A549 (cell line): ENCODE measurements around the gene OCA2. TPM values are rescaled to one million over a fixed set of nuclear protein-coding genes. Genes with fewer than 3 reads are reported as not detected.

Experiments used
- ATAC-seq, 2 experiments: fragments of 200-7000 bp in 1 of 2; fragments of >200 bp in 1 of 2; cut with Nextera tagmentation in 1 of 2; cut with Tn5 transposase in 1 of 2; 3 replicates each; pipeline versions ENCODE4 v1.8.0 to v1.9.1; 2018 to 2020; ENCODE audit warnings: mild to moderate bottlenecking in 1 of 2, moderate library complexity in 1 of 2
- CTCF ChIA-PET: fragments of 300-600 bp; sonication (Branson Sonifier 250); formaldehyde crosslinking; extraction: SDS; loops from one replicate; lab custom pipeline; 2021; ENCODE audit warnings: antibody characterized with exemption, inconsistent platforms; lab: Yijun Ruan, JAX
- POLR2A ChIA-PET: fragments of 350-600 bp; formaldehyde crosslinking; extraction: SDS; loops from one replicate; lab custom pipeline; 2021; ENCODE audit warnings: antibody characterized with exemption, inconsistent platforms; lab: Yijun Ruan, JAX
- DNase-seq, 2 experiments: peaks; one replicate each; pipeline versions ENCODE4 v3.0.0 to v3.0.0-alpha.2; 2011 to 2016; ENCODE audit warnings: low read depth in 1 of 2, low spot score in 1 of 2
- FAIRE-seq: peaks from 2 replicates; lab custom pipeline; 2011; peaks lifted over from hg19 to GRCh38; lab: Jason Lieb, UNC
- H3K27ac ChIP-seq, 2 experiments: fragments of >200 bp; sonication (Bioruptor Twin); formaldehyde crosslinking; 3 replicates each; pipeline ENCODE4 v1.5.1; 2016 to 2017
- H3K4me1 ChIP-seq: fragments of >200 bp; sonication (Bioruptor Twin); formaldehyde crosslinking; 3 replicates; pipeline ENCODE4 v1.6.1; 2016
- H3K4me2 ChIP-seq: fragments of >200 bp; sonication (Bioruptor Twin); formaldehyde crosslinking; 3 replicates; pipeline ENCODE4 v1.6.1; 2016
- H3K4me3 ChIP-seq: fragments of >200 bp; sonication (Bioruptor Twin); formaldehyde crosslinking; 3 replicates; pipeline ENCODE4 v1.5.1; 2016
- H3K9me3 ChIP-seq: fragments of >200 bp; sonication (Bioruptor Twin); formaldehyde crosslinking; 3 replicates; pipeline ENCODE4 v1.6.1; 2016
- ATOH8 ChIP-seq: fragments of 250-450 bp; sonication (Bioruptor Pico); IDR thresholded peaks from 2 replicates; pipeline ENCODE4 v1.5.0; 2020; ENCODE audit warnings: low read depth, mild to moderate bottlenecking, moderate library complexity
- CEBPB ChIP-seq, 2 experiments: fragments of >200 bp in 1 of 2; sonication (Bioruptor Twin) in 1 of 2; formaldehyde crosslinking in 1 of 2; IDR thresholded peaks; 2 replicates each; pipeline ENCODE4 v1.6.1; 2012 to 2016
- EHMT2 ChIP-seq: fragments of 200-600 bp; sonication (generic); IDR thresholded peaks from 2 replicates; pipeline ENCODE4 v1.6.1; 2016; ENCODE audit warnings: antibody characterized with exemption, low read depth, mild to moderate bottlenecking, moderate library complexity
- ESRRA ChIP-seq: fragments of 150-350 bp; IDR thresholded peaks from 2 replicates; pipeline ENCODE4 v1.6.1; 2014; ENCODE audit warnings: mild to moderate bottlenecking, low read length, borderline replicate concordance
- FOSL2 ChIP-seq, 2 experiments: fragments of 450-650 bp in 1 of 2; fragments of >200 bp in 1 of 2; sonication (Bioruptor Twin) in 1 of 2; formaldehyde crosslinking; IDR thresholded peaks; 2 replicates each; pipeline versions ENCODE4 v1.5.0 to v1.6.1; 2016 to 2020; ENCODE audit warnings: mild to moderate bottlenecking in 1 of 2, moderate library complexity in 1 of 2
- HDAC2 ChIP-seq: fragments of 200-600 bp; sonication (generic); IDR thresholded peaks from 2 replicates; pipeline ENCODE4 v1.6.1; 2016
- HES2 ChIP-seq: fragments of >200 bp; sonication (Bioruptor Twin); formaldehyde crosslinking; IDR thresholded peaks from 2 replicates; pipeline ENCODE4 v1.6.1; 2016
- HOXB13 ChIP-seq: fragments of 250-450 bp; sonication (Bioruptor Pico); IDR thresholded peaks from 2 replicates; pipeline ENCODE4 v1.5.0; 2020; ENCODE audit warnings: low read depth, mild to moderate bottlenecking, moderate library complexity
- HOXB5 ChIP-seq: fragments of 250-450 bp; sonication (Bioruptor Pico); IDR thresholded peaks from 2 replicates; pipeline ENCODE4 v1.5.0; 2020; ENCODE audit warnings: mild to moderate bottlenecking, moderate library complexity
- JUN ChIP-seq, 2 experiments: fragments of >200 bp; sonication (Bioruptor Twin); formaldehyde crosslinking; IDR thresholded peaks; 2 replicates in 1 of 2; 3 replicates in 1 of 2; pipeline ENCODE4 v1.6.1; 2016 to 2017
- KDM5A ChIP-seq: fragments of 200-600 bp; sonication (generic); IDR thresholded peaks from 2 replicates; pipeline ENCODE4 v1.6.1; 2016; ENCODE audit warnings: antibody characterized with exemption, mild to moderate bottlenecking
- MYC ChIP-seq: IDR thresholded peaks from 2 replicates; pipeline ENCODE4 v1.6.1; 2012; ENCODE audit warnings: mild to moderate bottlenecking, inconsistent platforms, low read length, improper control_type of control experiment, borderline replicate concordance
- NFE2L2 ChIP-seq: fragments of 150-350 bp; conservative IDR thresholded peaks from 2 replicates; pipeline ENCODE4 v1.6.1; 2014; ENCODE audit warnings: low read length
- POLR2AphosphoS2 ChIP-seq: conservative IDR thresholded peaks from 2 replicates; pipeline ENCODE4 v1.6.1; 2012; ENCODE audit warnings: low read length, improper control_type of control experiment, inconsistent platforms
- RAD21 ChIP-seq, 2 experiments: fragments of >200 bp in 1 of 2; sonication (Bioruptor Twin) in 1 of 2; formaldehyde crosslinking in 1 of 2; IDR thresholded peaks in 1 of 2; conservative IDR thresholded peaks in 1 of 2; 2 replicates in 1 of 2; 3 replicates in 1 of 2; pipeline ENCODE4 v1.6.1; 2012 to 2018; ENCODE audit warnings: inconsistent platforms in 1 of 2
- RNF2 ChIP-seq: fragments of 200-600 bp; sonication (generic); IDR thresholded peaks from 2 replicates; pipeline ENCODE4 v1.6.1; 2016; ENCODE audit warnings: low read depth, mild to moderate bottlenecking, antibody characterized with exemption, moderate library complexity, borderline replicate concordance
- SREBF2 ChIP-seq: fragments of 450-650 bp; IDR thresholded peaks from 2 replicates; pipeline ENCODE4 v1.6.1; 2014; ENCODE audit warnings: mild to moderate bottlenecking, moderate library complexity
- TFCP2L1 ChIP-seq: fragments of 250-450 bp; sonication (Bioruptor Pico); IDR thresholded peaks from 2 replicates; pipeline ENCODE4 v1.5.0; 2021; ENCODE audit warnings: mild to moderate bottlenecking
- ZNF302 ChIP-seq: fragments of 250-450 bp; sonication (Bioruptor Pico); IDR thresholded peaks from 2 replicates; pipeline ENCODE4 v1.9.0; 2021; ENCODE audit warnings: inconsistent platforms, mild to moderate bottlenecking, moderate library complexity
- ZSCAN20 ChIP-seq: fragments of 250-450 bp; sonication (Bioruptor Pico); IDR thresholded peaks from 2 replicates; pipeline ENCODE4 v1.8.0; 2022; ENCODE audit warnings: mild to moderate bottlenecking, moderate library complexity
- WGBS: methylation state at CpG from one replicate; pipeline ENCODE4 v1.1.6; 2017; ENCODE audit errors: missing lambda C conversion rate; 5-methylcytosine and 5-hydroxymethylcytosine counted together
- polyA plus RNA-seq, 4 experiments: library from polyadenylated mRNA; depleted of rRNA in 3 of 4; stranded (reverse); fragments of >200 nt; fragmentation: RNase III in 1 of 4; extraction: RNeasy Plus Mini Kit Qiagen cat#74134 plus additional on column Dnase treatment in 1 of 4; gene quantifications; 2 replicates in 3 of 4; 3 replicates in 1 of 4; pipeline ENCODE4 v1.2.3, GENCODE V29; 2011 to 2017
- TF ChIP-seq, protein P1 (sequence below): fragments of >200 bp; sonication (Bioruptor Twin); formaldehyde crosslinking; IDR thresholded peaks from 3 replicates; pipeline ENCODE4 v1.5.1; 2016
- TF ChIP-seq, protein P2 (sequence below): fragments of 250-450 bp; sonication (Bioruptor Pico); IDR thresholded peaks from 2 replicates; pipeline ENCODE4 v1.5.0; 2021; ENCODE audit warnings: mild to moderate bottlenecking, moderate library complexity, borderline replicate concordance

The OCA2 gene
- polyA plus RNA-seq, 2 of the 4 experiments (the other 2 are of a cell fraction) = 0.17 to 0.25 TPM

DNA sequence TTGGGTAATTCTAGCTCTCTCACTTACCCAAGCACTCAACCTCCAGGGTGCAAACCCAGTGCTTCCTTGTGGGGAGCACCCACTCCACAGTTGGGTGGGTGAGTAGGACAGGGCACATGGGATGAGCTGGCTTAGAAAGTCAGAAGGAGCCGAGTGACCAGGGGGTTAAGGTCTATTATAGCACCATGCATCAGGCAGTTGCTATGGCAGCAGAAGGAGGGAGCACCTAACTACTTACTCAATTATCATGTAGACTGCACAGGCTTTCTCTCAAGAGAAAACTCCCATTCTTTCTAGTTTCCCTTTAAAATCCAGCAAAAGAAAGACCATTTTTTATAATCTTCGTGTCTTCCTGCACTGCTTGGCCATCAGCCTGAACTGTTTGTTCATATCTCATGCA lies 163.0 kb downstream of the OCA2 start:
- 0% methylated on average over 2 of the region's 2 CpGs for WGBS
- CTCF ChIA-PET = interaction anchor here (1.2 kb wide), 1 partner anchor 9 kb away, joined by 4 read pairs; no protein-coding TSS in a partner anchor
- POLR2A ChIA-PET = no interaction called here
- TF ChIP-seq ZNF302 (CRISPR knock-in tag) (no peak), RNF2 (no peak), KDM5A (no peak), HOXB5 (no peak)
- TF ChIP-seq, all 56 proteins: peak for 0
- no peak overlapping the region for H3K27ac ChIP-seq
- no peak for DNase-seq
- ATAC-seq = 0 out of 6 replicates have a peak, but pooled peaks of 1 of the 2 experiments have one; percentile 30
- H3K4me1 ChIP-seq = no peaks in the 10 kb centered on the region
- H3K4me3 ChIP-seq = no peak overlapping the region
- no peak for FAIRE-seq
- peaks cover 4% of the 10 kb centered on the region; the same call in 2 of the 3 replicates for H3K9me3 ChIP-seq
- H3K4me2 ChIP-seq = no peak overlapping the region

DNA sequence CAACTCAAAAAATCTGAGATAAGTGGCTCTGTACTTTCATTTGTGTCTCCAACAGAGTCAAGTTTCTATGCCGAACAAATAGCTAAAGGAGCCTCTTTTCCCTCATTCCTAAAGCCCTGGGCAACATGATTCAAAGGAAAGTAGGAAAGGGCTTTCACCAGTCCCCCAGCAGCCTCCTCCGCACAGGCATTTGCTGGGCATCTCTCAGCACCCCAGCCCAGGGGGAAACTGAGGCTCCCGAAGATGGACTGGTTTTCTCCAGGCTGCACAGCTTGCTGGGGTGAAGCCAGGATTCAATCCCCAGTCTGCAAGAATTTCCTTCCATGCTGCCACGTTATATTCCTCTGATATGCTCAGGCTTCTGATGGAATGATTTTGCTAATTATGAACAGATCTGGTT lies 163.8 kb downstream of the OCA2 start:
- Histone ChIP-seq H3K27ac (no peak overlapping the region), H3K4me1 (no peaks in the 10 kb centered on the region), H3K4me2 (no peak overlapping the region), H3K9me3 (peaks cover 4% of the 10 kb centered on the region; the same call in 2 of the 3 replicates), H3K4me3 (no peak overlapping the region)
- TF ChIP-seq RNF2 (no peak), HES2 (no peak), RAD21 (conservative IDR thresholded peaks at IDR 0.05 in 1 of 2, IDR thresholded peaks at IDR 0.05 in 1 of 2) (no peak), POLR2AphosphoS2 (no peak), ESRRA (no peak), ZSCAN20 (CRISPR knock-in tag) (no peak), SREBF2 (no peak), HOXB13 (CRISPR knock-in tag) (no peak), FOSL2 (IDR thresholded peaks at IDR 0.05) (no peak), FOSL2 (CRISPR knock-in tag; IDR thresholded peaks at IDR 0.05) (no peak), TFCP2L1 (CRISPR knock-in tag) (no peak), ATOH8 (CRISPR knock-in tag) (no peak), HDAC2 (no peak), CEBPB (IDR thresholded peaks at IDR 0.05) (no peak), HOXB5 (no peak)
- TF ChIP-seq, protein P1, sequence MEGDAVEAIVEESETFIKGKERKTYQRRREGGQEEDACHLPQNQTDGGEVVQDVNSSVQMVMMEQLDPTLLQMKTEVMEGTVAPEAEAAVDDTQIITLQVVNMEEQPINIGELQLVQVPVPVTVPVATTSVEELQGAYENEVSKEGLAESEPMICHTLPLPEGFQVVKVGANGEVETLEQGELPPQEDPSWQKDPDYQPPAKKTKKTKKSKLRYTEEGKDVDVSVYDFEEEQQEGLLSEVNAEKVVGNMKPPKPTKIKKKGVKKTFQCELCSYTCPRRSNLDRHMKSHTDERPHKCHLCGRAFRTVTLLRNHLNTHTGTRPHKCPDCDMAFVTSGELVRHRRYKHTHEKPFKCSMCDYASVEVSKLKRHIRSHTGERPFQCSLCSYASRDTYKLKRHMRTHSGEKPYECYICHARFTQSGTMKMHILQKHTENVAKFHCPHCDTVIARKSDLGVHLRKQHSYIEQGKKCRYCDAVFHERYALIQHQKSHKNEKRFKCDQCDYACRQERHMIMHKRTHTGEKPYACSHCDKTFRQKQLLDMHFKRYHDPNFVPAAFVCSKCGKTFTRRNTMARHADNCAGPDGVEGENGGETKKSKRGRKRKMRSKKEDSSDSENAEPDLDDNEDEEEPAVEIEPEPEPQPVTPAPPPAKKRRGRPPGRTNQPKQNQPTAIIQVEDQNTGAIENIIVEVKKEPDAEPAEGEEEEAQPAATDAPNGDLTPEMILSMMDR = no peak
- ATAC-seq (no peak), FAIRE-seq (no peak), DNase-seq (no peak)
- ChIA-PET CTCF (no interaction called here), POLR2A (no interaction called here)
- WGBS = 2% methylated on average over 4 of the region's 4 CpGs

GRCh38 chr15:27934782-27935181 lies 164.3 kb downstream of the OCA2 start:
- Histone ChIP-seq H3K4me2 (no peak overlapping the region), H3K27ac (no peak overlapping the region), H3K4me3 (no peak overlapping the region), H3K4me1 (no peaks in the 10 kb centered on the region), H3K9me3 (peaks cover 4% of the 10 kb centered on the region; the same call in 2 of the 3 replicates)
- DNase-seq (no peak), FAIRE-seq (no peak), ATAC-seq (0 out of 6 replicates have a peak, but pooled peaks of 1 of the 2 experiments have one; percentile 24)
- ChIA-PET POLR2A (no interaction called here), CTCF (no interaction called here)
- 25% methylated on average over 9 of the region's 9 CpGs for WGBS
- no peak for TF ChIP-seq TFCP2L1 (CRISPR knock-in tag)
- TF ChIP-seq HOXB13 (CRISPR knock-in tag) = no peak
- no peak for TF ChIP-seq MYC
- TF ChIP-seq ESRRA = no peak
- no peak for TF ChIP-seq RAD21 (conservative IDR thresholded peaks at IDR 0.05 in 1 of 2, IDR thresholded peaks at IDR 0.05 in 1 of 2)
- no peak for TF ChIP-seq NFE2L2
- no peak for TF ChIP-seq ATOH8 (CRISPR knock-in tag)
- no peak for TF ChIP-seq SREBF2
- TF ChIP-seq JUN (IDR thresholded peaks at IDR 0.05) = no peak
- TF ChIP-seq, protein P2, sequence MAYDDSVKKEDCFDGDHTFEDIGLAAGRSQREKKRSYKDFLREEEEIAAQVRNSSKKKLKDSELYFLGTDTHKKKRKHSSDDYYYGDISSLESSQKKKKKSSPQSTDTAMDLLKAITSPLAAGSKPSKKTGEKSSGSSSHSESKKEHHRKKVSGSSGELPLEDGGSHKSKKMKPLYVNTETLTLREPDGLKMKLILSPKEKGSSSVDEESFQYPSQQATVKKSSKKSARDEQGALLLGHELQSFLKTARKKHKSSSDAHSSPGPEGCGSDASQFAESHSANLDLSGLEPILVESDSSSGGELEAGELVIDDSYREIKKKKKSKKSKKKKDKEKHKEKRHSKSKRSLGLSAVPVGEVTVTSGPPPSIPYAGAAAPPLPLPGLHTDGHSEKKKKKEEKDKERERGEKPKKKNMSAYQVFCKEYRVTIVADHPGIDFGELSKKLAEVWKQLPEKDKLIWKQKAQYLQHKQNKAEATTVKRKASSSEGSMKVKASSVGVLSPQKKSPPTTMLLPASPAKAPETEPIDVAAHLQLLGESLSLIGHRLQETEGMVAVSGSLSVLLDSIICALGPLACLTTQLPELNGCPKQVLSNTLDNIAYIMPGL = no peak
- TF ChIP-seq EHMT2 = no peak
